ENCODE measurements around the gene IL6ST.

The IL6ST gene

GRCh38 chr5:55896238-55896637 lies 98.5 kb downstream of the IL6ST start:
- no peak for DNase-seq (ENCODE audit: low spot score)

DNA sequence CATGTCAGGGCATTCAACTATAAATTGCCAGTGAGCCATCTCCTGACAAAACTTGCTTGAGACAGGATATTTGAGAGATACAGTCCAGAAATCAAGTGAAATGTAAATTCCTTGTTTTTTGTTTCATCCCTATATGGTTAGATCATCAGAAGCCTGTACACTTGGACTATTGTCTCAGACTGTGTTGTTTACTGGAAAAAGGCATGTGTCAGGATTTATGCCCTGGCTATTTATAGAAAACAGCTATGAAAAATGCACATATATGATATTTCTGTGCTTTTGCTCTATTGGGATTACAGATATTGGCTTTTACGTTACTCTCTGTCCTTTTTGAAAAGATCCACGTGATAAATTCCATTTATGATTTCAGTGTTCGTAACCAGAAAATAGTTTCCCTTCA lies 99.4 kb downstream of the IL6ST start:
- no peak for DNase-seq (ENCODE audit: low spot score)

- DNase-seq (ENCODE audit: low spot score): peak; percentile 9
These were observed 100.6 kb downstream of the IL6ST start for GRCh38 chr5:55894135-55894534.

GRCh38 chr5:55892479-55892878 lies 102.3 kb downstream of the IL6ST start:
- no peak for DNase-seq (ENCODE audit: low spot score)

DNA sequence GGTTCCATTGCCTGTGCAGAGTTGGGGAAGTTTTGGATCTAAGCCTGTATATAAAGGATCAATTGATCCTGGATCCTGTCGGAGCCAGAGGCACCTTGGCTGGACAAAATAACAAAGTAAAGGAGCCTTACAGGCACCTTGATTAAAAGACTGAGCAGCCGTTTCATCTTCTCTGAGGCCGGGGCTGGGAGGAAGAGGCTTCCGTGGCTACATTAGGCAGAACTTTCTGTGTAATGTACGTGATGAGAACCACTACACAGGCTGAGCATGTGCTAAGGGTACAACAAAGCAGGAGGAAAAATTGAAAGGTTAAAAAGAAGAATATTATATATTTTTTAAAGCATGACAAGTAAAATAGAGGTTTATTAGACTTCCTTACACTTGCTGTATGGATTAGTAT lies 106.6 kb downstream of the IL6ST start:
- no peak for DNase-seq (ENCODE audit: low spot score)

- no peak for DNase-seq (ENCODE audit: low spot score)
These were observed 109.4 kb downstream of the IL6ST start for GRCh38 chr5:55885359-55885758.

Data from pons (tissue), 1 donor.